NT2/D1 (cell line): Measurements from ENCODE around the gene NAP1L5.

Experiments used
- SUZ12 ChIP-seq: IDR thresholded peaks from 2 replicates; pipeline ENCODE4 v1.6.1; 2011; ENCODE audit not compliant: insufficient read length, insufficient read depth; ENCODE audit errors: extremely low read depth
- YY1 ChIP-seq: IDR thresholded peaks from 2 replicates; pipeline ENCODE4 v1.6.1; 2011; ENCODE audit not compliant: insufficient read length, insufficient read depth

DNA sequence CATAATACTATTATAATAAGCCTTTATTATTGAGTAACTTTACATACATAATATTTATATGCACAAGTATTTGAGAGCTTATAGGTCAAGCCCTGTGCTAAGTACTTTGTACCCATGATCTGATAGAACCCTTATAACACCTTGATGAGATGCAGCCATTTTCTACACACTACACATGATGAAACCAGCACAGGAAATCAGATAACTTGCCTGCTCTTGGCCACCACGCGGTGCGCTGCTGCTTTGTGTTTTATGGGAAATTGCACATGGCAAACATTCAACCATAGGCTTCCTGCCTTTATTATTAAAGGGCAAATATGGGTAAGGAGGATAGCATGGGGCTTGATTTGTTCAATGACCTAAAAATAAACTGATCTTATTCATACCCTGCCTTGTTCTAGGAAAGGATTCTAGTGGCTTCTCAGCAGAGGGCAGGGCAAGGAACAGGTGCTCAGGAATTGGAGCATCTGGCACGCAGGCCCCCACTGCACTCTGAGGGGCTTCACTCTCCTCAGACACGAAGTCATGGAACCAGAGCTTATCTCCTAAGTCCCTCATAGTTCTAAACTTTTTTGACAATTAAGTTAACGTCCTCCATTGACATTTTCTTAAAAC, 31.6 kb upstream of the NAP1L5 start:
- TF ChIP-seq SUZ12 = no peak
- no peak for TF ChIP-seq YY1
